Loucy (cell line): ENCODE measurements around the gene TAS2R60.

Source experiments
- CTCF ChIP-seq: fragments of 200-600 bp; sonication (generic); conservative IDR thresholded peaks from 2 replicates; pipeline ENCODE4 v1.5.1; 2014; ENCODE audit warnings: mild to moderate bottlenecking, antibody characterized with exemption, low read length
- EZH2phosphoT487 ChIP-seq: fragments of 200-600 bp; IDR thresholded peaks from 2 replicates; pipeline ENCODE4 v1.6.1; 2018; ENCODE audit warnings: antibody characterized with exemption, mild to moderate bottlenecking, moderate library complexity, borderline replicate concordance

GRCh38 chr7:143454091-143454680 lies 10.9 kb downstream of the TAS2R60 start:
- TF ChIP-seq CTCF (no peak), EZH2phosphoT487 (no peak)
